HepG2 (cell line): Measurements from ENCODE around the gene PSD4. TPM values are rescaled to one million over a fixed set of nuclear protein-coding genes. Genes with fewer than 3 reads are reported as not detected.

Experiments used
- CREB1 ChIP-seq, 2 experiments: fragments of 450-650 bp in 1 of 2; IDR thresholded peaks; 2 replicates each; pipeline ENCODE4 v1.6.1; 2016 to 2017; ENCODE audit warnings: control low read depth in 1 of 2, mild to moderate bottlenecking in 1 of 2, missing compliant biosample characterization in 1 of 2, missing genetic modification characterization in 1 of 2
- CREM ChIP-seq, 2 experiments: sonication (generic) in 1 of 2; formaldehyde crosslinking in 1 of 2; IDR thresholded peaks; 2 replicates each; pipeline versions ENCODE4 v1.4.0 to v1.6.1; 2016 to 2020; ENCODE audit warnings: antibody characterized with exemption in 1 of 2, mild to moderate bottlenecking in 1 of 2, missing genetic modification reagents in 1 of 2
- FOXA3 ChIP-seq: IDR thresholded peaks from 2 replicates; pipeline ENCODE4 v1.6.1; 2016; ENCODE audit warnings: missing genetic modification reagents, missing compliant biosample characterization
- FOXC1 ChIP-seq: sonication (generic); formaldehyde crosslinking; IDR thresholded peaks from 2 replicates; pipeline ENCODE4 v1.8.0; 2022; ENCODE audit warnings: mild to moderate bottlenecking, missing genetic modification reagents, borderline replicate concordance
- HNRNPH1 ChIP-seq: fragments of 200-400 bp; formaldehyde crosslinking; optimal IDR thresholded peaks from 2 replicates; pipeline ENCODE3; 2017; ENCODE audit warnings: mild to moderate bottlenecking, low read depth, low read length
- JARID2 ChIP-seq: sonication (generic); formaldehyde crosslinking; IDR thresholded peaks from 2 replicates; pipeline ENCODE4 v1.8.1; 2023; ENCODE audit warnings: missing genetic modification reagents, inconsistent platforms; ENCODE audit not compliant: insufficient replicate concordance
- KDM2A ChIP-seq: sonication (generic); formaldehyde crosslinking; IDR thresholded peaks from 2 replicates; pipeline ENCODE4 v1.4.0; 2020; ENCODE audit warnings: low read depth, missing genetic modification reagents, borderline replicate concordance
- KDM4B ChIP-seq: sonication (generic); formaldehyde crosslinking; IDR thresholded peaks from 2 replicates; pipeline ENCODE4 v1.4.0; 2020; ENCODE audit warnings: missing genetic modification reagents
- MED1 ChIP-seq: sonication (generic); formaldehyde crosslinking; IDR thresholded peaks from 2 replicates; pipeline ENCODE4 v1.4.0; 2020; ENCODE audit warnings: missing genetic modification reagents
- SMARCE1 ChIP-seq: fragments of 450-650 bp; IDR thresholded peaks from 2 replicates; pipeline ENCODE4 v1.6.1; 2017; ENCODE audit warnings: borderline replicate concordance
- SRSF4 ChIP-seq: fragments of 200-400 bp; formaldehyde crosslinking; IDR thresholded peaks from one replicate; pipeline ENCODE4 v1.6.1; 2018; ENCODE audit warnings: mild to moderate bottlenecking, low read depth, low read length, moderate library complexity; ENCODE audit not compliant: poor library complexity, severe bottlenecking
- TBL1XR1 ChIP-seq: fragments of 150-350 bp; IDR thresholded peaks from 2 replicates; pipeline ENCODE4 v1.6.1; 2014; ENCODE audit warnings: borderline replicate concordance, low read length; ENCODE audit not compliant: partially characterized antibody
- ZNF354B ChIP-seq: sonication (generic); formaldehyde crosslinking; IDR thresholded peaks from 2 replicates; pipeline ENCODE4 v1.8.0; 2022; ENCODE audit warnings: mild to moderate bottlenecking, missing genetic modification reagents
- ZNF383 ChIP-seq: sonication (generic); formaldehyde crosslinking; IDR thresholded peaks from 2 replicates; pipeline ENCODE4 v1.4.0; 2020; ENCODE audit warnings: missing genetic modification reagents, mild to moderate bottlenecking, borderline replicate concordance
- ZNF660 ChIP-seq: sonication (generic); formaldehyde crosslinking; IDR thresholded peaks from 2 replicates; pipeline ENCODE4 v1.5.1; 2020; ENCODE audit warnings: mild to moderate bottlenecking, low read depth, missing genetic modification reagents, borderline replicate concordance
- ZNF761 ChIP-seq: sonication (generic); formaldehyde crosslinking; conservative IDR thresholded peaks from 2 replicates; pipeline ENCODE4 v1.4.0; 2020; ENCODE audit warnings: mild to moderate bottlenecking, missing genetic modification reagents
- ZNF879 ChIP-seq: sonication (generic); formaldehyde crosslinking; IDR thresholded peaks from 2 replicates; pipeline ENCODE4 v1.8.1; 2023; ENCODE audit warnings: missing genetic modification reagents
- polyA plus RNA-seq, 8 experiments: library from polyadenylated mRNA; depleted of rRNA in 3 of 8; stranded (reverse) in 7 of 8; unstranded in 1 of 8; fragments of >200 nt; fragmentation: Illumina TruSeq in 4 of 8; extraction: Trizol in 4 of 8; gene quantifications; 2 replicates each; pipeline versions ENCODE4 v1.2.1 to v1.2.3, GENCODE V29; 2011 to 2016; ENCODE audit warnings: low read depth in 4 of 8, missing spikeins in 1 of 8, mixed read lengths in 1 of 8; ENCODE audit not compliant: insufficient read depth in 1 of 8
- total RNA-seq, 5 experiments: library from RNA; depleted of rRNA; stranded (reverse); fragments of >200 nt; fragmentation: Illumina TruSeq; extraction: Trizol; gene quantifications; 2 replicates each; pipeline ENCODE4 v1.2.3, GENCODE V29; 2016; ENCODE audit warnings: low read depth in 1 of 5
- TF ChIP-seq, protein P1 (sequence below): IDR thresholded peaks from 2 replicates; pipeline ENCODE4 v1.6.1; 2016; ENCODE audit warnings: missing biosample characterization, missing genetic modification reagents, low read depth
- TF ChIP-seq, protein P2 (sequence below): sonication (generic); formaldehyde crosslinking; IDR thresholded peaks from 2 replicates; pipeline ENCODE4 v1.5.0; 2020; ENCODE audit warnings: mild to moderate bottlenecking, missing genetic modification reagents, moderate library complexity
- TF ChIP-seq, protein P3 (sequence below): sonication (generic); formaldehyde crosslinking; IDR thresholded peaks from 2 replicates; pipeline ENCODE4 v1.5.1; 2020; ENCODE audit warnings: mild to moderate bottlenecking, missing genetic modification reagents, moderate library complexity

PSD4 gene
- total and polyA plus RNA-seq, 2 of the 13 experiments (the other 11 are each of a cell fraction or from before 2014, with no cell fraction given) = 5.8 to 9.4 TPM

DNA sequence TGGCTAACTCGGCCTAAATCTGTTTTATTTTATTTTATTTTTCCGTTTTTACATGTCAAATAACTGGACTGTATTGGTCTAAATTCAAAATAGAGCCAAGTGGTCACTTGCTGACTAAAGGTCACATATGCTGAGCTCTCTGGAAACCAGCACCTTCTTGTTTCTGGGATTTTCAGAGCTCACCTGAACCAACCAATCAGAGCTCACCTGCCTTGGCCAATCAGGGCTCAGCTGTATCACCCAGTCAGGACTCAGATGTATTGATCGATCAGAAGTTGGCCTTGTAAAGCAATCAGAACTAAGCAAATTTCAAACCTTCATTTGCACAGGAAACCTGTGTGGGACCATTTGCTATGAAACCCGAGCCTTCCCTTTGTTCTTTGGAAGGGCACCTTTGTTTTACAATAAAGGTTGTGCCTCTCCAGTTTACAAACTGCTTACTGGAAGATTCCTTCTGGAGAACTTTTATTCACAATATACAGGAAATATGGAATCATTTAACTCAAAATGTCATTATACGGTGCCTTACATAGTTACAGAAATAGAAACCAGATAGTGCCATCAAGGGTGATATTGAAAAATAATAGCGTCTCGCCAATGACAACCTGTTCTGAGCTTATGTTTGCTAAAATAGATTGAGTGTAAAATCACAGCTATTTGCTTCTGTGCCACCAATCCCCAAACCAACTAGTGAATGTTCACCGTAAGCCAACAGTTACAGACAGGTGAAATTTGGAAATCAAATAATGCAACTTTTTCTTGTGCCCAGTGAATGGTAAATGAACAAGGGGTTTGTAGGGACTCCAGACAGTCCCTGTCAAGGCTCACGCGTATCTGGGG is 17.3 kb upstream of the PSD4 start (continued):
- no peak for TF ChIP-seq ZNF383
- no peak for TF ChIP-seq FOXC1
- TF ChIP-seq SMARCE1 = no peak
- no peak; the same call in 1 of the 2 replicates for TF ChIP-seq ZNF879
- TF ChIP-seq CREB1 (IDR thresholded peaks at IDR 0.05) = no peak
- peak; percentile 85 for TF ChIP-seq CREB1 (CRISPR knock-in tag; IDR thresholded peaks at IDR 0.05)
- no peak for TF ChIP-seq KDM4B (CRISPR knock-in tag)
- TF ChIP-seq JARID2 (CRISPR knock-in tag) = no peak
- no peak for TF ChIP-seq HNRNPH1
- TF ChIP-seq ZNF660 = no peak
- TF ChIP-seq, protein P1, sequence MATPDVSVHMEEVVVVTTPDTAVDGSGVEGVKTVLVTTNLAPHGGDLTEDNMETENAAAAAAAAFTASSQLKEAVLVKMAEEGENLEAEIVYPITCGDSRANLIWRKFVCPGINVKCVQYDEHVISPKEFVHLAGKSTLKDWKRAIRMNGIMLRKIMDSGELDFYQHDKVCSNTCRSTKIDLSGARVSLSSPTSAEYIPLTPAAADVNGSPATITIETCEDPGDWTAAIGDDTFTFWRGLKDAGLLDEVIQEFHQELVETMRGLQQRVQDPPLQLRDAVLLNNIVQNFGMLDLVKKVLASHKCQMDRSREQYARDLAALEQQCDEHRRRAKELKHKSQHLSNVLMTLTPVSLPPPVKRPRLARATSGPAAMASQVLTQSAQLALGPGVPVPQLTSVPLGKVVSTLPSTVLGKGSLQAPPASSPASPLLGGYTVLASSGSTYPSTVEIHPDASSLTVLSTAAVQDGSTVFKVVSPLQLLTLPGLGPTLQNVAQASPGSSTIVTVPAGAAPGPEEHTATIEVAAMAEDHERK (CRISPR knock-in tag) = no peak
- TF ChIP-seq KDM2A (CRISPR knock-in tag) = no peak
- peak; percentile 51; the same call in 1 of the 2 replicates for TF ChIP-seq MED1 (CRISPR knock-in tag)
- TF ChIP-seq TBL1XR1 = no peak
- TF ChIP-seq, protein P2, sequence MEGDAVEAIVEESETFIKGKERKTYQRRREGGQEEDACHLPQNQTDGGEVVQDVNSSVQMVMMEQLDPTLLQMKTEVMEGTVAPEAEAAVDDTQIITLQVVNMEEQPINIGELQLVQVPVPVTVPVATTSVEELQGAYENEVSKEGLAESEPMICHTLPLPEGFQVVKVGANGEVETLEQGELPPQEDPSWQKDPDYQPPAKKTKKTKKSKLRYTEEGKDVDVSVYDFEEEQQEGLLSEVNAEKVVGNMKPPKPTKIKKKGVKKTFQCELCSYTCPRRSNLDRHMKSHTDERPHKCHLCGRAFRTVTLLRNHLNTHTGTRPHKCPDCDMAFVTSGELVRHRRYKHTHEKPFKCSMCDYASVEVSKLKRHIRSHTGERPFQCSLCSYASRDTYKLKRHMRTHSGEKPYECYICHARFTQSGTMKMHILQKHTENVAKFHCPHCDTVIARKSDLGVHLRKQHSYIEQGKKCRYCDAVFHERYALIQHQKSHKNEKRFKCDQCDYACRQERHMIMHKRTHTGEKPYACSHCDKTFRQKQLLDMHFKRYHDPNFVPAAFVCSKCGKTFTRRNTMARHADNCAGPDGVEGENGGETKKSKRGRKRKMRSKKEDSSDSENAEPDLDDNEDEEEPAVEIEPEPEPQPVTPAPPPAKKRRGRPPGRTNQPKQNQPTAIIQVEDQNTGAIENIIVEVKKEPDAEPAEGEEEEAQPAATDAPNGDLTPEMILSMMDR (CRISPR knock-in tag) = no peak
- TF ChIP-seq SRSF4 = no peak
- peak; percentile 82 for TF ChIP-seq FOXA3 (CRISPR knock-in tag)
- TF ChIP-seq ZNF761 (CRISPR knock-in tag) = no peak
- TF ChIP-seq, protein P3, sequence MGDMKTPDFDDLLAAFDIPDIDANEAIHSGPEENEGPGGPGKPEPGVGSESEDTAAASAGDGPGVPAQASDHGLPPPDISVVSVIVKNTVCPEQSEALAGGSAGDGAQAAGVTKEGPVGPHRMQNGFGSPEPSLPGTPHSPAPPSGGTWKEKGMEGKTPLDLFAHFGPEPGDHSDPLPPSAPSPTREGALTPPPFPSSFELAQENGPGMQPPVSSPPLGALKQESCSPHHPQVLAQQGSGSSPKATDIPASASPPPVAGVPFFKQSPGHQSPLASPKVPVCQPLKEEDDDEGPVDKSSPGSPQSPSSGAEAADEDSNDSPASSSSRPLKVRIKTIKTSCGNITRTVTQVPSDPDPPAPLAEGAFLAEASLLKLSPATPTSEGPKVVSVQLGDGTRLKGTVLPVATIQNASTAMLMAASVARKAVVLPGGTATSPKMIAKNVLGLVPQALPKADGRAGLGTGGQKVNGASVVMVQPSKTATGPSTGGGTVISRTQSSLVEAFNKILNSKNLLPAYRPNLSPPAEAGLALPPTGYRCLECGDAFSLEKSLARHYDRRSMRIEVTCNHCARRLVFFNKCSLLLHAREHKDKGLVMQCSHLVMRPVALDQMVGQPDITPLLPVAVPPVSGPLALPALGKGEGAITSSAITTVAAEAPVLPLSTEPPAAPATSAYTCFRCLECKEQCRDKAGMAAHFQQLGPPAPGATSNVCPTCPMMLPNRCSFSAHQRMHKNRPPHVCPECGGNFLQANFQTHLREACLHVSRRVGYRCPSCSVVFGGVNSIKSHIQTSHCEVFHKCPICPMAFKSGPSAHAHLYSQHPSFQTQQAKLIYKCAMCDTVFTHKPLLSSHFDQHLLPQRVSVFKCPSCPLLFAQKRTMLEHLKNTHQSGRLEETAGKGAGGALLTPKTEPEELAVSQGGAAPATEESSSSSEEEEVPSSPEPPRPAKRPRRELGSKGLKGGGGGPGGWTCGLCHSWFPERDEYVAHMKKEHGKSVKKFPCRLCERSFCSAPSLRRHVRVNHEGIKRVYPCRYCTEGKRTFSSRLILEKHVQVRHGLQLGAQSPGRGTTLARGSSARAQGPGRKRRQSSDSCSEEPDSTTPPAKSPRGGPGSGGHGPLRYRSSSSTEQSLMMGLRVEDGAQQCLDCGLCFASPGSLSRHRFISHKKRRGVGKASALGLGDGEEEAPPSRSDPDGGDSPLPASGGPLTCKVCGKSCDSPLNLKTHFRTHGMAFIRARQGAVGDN = no peak
- TF ChIP-seq CREM (IDR thresholded peaks at IDR 0.05) = peak; percentile 43; the same call in 1 of the 2 replicates
- TF ChIP-seq CREM (CRISPR knock-in tag; IDR thresholded peaks at IDR 0.05) = no peak
- TF ChIP-seq ZNF354B (CRISPR knock-in tag) = 0 out of 2 replicates have a peak, but pooled peaks have one; percentile 67
